CD14-positive monocyte (primary cell): ENCODE data around the gene SLC5A12. TPM values are rescaled to one million over a fixed set of nuclear protein-coding genes. Genes with fewer than 3 reads are reported as not detected.

Experiments used
- DNase-seq, 3 donors: peaks; one replicate each; pipeline ENCODE4 v3.0.0-alpha.2; 2011 to 2022
- H2AFZ ChIP-seq: 2 replicates; pipeline ENCODE4 v1.6.0; 2012; ENCODE audit warnings: mild to moderate bottlenecking, low read depth, low read length, inconsistent platforms; ENCODE audit not compliant: insufficient read depth, poor library complexity, severe bottlenecking
- H3K27ac ChIP-seq, 2 donors: 1 replicate in 1 of 2; 2 replicates in 1 of 2; pipeline ENCODE4 v1.5.1; 2012 to 2013; ENCODE audit warnings: low read length in 2 of 2, control low read depth in 1 of 2, inconsistent platforms in 1 of 2, low read depth in 1 of 2, mild to moderate bottlenecking in 1 of 2
- H3K27me3 ChIP-seq, 2 donors: one replicate each; pipeline versions ENCODE4 v1.6.0 to v1.6.1; 2011 to 2013; ENCODE audit warnings: low read length in 2 of 2; ENCODE audit not compliant: control insufficient read depth in 2 of 2, insufficient read depth in 2 of 2
- H3K36me3 ChIP-seq, 2 donors: replicated peaks in 1 of 2; 1 replicate in 1 of 2; 2 replicates in 1 of 2; pipeline versions ENCODE4 v1.5.1 to v1.6.1; 2012 to 2013; ENCODE audit warnings: low read length in 2 of 2, control low read depth in 1 of 2, inconsistent platforms in 1 of 2, mild to moderate bottlenecking in 1 of 2; ENCODE audit not compliant: insufficient read depth in 2 of 2, control insufficient read depth in 1 of 2
- H3K4me1 ChIP-seq, 2 donors: 1 replicate in 1 of 2; 2 replicates in 1 of 2; pipeline versions ENCODE4 v1.5.1 to v1.6.1; 2012 to 2013; ENCODE audit warnings: low read length in 2 of 2, control low read depth in 1 of 2, inconsistent platforms in 1 of 2, mild to moderate bottlenecking in 1 of 2, moderate library complexity in 1 of 2; ENCODE audit not compliant: insufficient read depth in 2 of 2, control insufficient read depth in 1 of 2
- H3K4me2 ChIP-seq: replicated peaks from 2 replicates; pipeline ENCODE3; 2012; ENCODE audit warnings: low read length, moderate library complexity, mild to moderate bottlenecking; ENCODE audit not compliant: poor library complexity, severe bottlenecking; ENCODE audit errors: extremely low read depth
- H3K4me3 ChIP-seq, 3 experiments: fragments of 200-600 bp in 1 of 3; sonication (generic) in 1 of 3; replicated peaks in 1 of 3; 1 replicate in 2 of 3; 2 replicates in 1 of 3; pipeline ENCODE4 v1.5.1; 2011 to 2013; ENCODE audit warnings: low read length in 3 of 3, mild to moderate bottlenecking in 3 of 3, control low read depth in 2 of 3, low read depth in 2 of 3, inconsistent platforms in 1 of 3, moderate library complexity in 1 of 3
- H3K79me2 ChIP-seq: 2 replicates; pipeline ENCODE4 v1.6.0; 2012; ENCODE audit warnings: mild to moderate bottlenecking, control low read depth, inconsistent platforms, low read length, moderate library complexity; ENCODE audit not compliant: insufficient read depth
- H3K9ac ChIP-seq: 2 replicates; pipeline ENCODE4 v1.6.0; 2017; ENCODE audit warnings: low read length, mild to moderate bottlenecking; ENCODE audit not compliant: insufficient read depth, poor library complexity, severe bottlenecking
- H3K9me3 ChIP-seq, 2 donors: replicated peaks in 1 of 2; 1 replicate in 1 of 2; 2 replicates in 1 of 2; pipeline versions ENCODE4 v1.5.1 to v1.6.1; 2012 to 2013; ENCODE audit warnings: low read length in 2 of 2, control low read depth in 1 of 2; ENCODE audit not compliant: control insufficient read depth in 1 of 2, insufficient read depth in 1 of 2
- H4K20me1 ChIP-seq: 2 replicates; pipeline ENCODE4 v1.6.0; 2012; ENCODE audit warnings: mild to moderate bottlenecking, low read length, control low read depth, moderate library complexity; ENCODE audit not compliant: insufficient read depth
- H3K27ac Mint-ChIP-seq, 7 donors: one replicate each; pipeline ENCODE4 v1.8.0; 2020; ENCODE audit warnings: mild to moderate bottlenecking in 7 of 7, mixed read lengths in 7 of 7, moderate library complexity in 6 of 7, inconsistent platforms in 2 of 7
- H3K27me3 Mint-ChIP-seq, 3 donors: one replicate each; pipeline ENCODE4 v1.8.0; 2021 to 2022; ENCODE audit warnings: low read depth in 3 of 3, mild to moderate bottlenecking in 3 of 3, mixed read lengths in 3 of 3, moderate library complexity in 3 of 3, inconsistent platforms in 1 of 3
- H3K36me3 Mint-ChIP-seq, 2 donors: one replicate each; pipeline ENCODE4 v1.8.0; 2020; ENCODE audit warnings: mixed read lengths in 2 of 2, inconsistent platforms in 1 of 2, mild to moderate bottlenecking in 1 of 2
- H3K4me1 Mint-ChIP-seq: one replicate; pipeline ENCODE4 v1.8.0; 2020; ENCODE audit warnings: mild to moderate bottlenecking, mixed read lengths
- H3K4me3 Mint-ChIP-seq, 2 donors: one replicate each; pipeline ENCODE4 v1.8.0; 2020; ENCODE audit warnings: mild to moderate bottlenecking in 2 of 2, mixed read lengths in 2 of 2, moderate library complexity in 1 of 2
- H3K9me3 Mint-ChIP-seq, 7 donors: one replicate each; pipeline ENCODE4 v1.8.0; 2020 to 2022; ENCODE audit warnings: mixed read lengths in 7 of 7, mild to moderate bottlenecking in 6 of 7, moderate library complexity in 6 of 7, inconsistent platforms in 2 of 7
- CTCF ChIP-seq: fragments of 200-600 bp; IDR thresholded peaks from one replicate; pipeline ENCODE4 v1.8.0; 2022; ENCODE audit warnings: antibody characterized with exemption, mild to moderate bottlenecking
- WGBS: methylation state at CpG from one replicate; pipeline ENCODE4 v1.1.5; 2013; ENCODE audit warnings: missing lambda C conversion rate; ENCODE audit not compliant: insufficient coverage; 5-methylcytosine and 5-hydroxymethylcytosine counted together
- intact Hi-C, 2 donors: fragments of 100-400 bp; cut with micrococcal nuclease; formaldehyde crosslinking; loops; one replicate each; pipeline versions ENCODE4 v1.15.0 to v1.15.1; 2023
- polyA plus RNA-seq, 3 donors: library from polyadenylated mRNA; depleted of rRNA in 1 of 3; unstranded in 2 of 3; stranded (reverse) in 1 of 3; fragments of 300-500 nt in 2 of 3; fragments of >200 nt in 1 of 3; fragmentation: Illumina TruSeq in 2 of 3; gene quantifications; 1 replicate in 2 of 3; 2 replicates in 1 of 3; pipeline ENCODE4 v1.2.3, GENCODE V29; 2012 to 2021

SLC5A12 gene
- polyA plus RNA-seq, 3 donors: not detected

DNA sequence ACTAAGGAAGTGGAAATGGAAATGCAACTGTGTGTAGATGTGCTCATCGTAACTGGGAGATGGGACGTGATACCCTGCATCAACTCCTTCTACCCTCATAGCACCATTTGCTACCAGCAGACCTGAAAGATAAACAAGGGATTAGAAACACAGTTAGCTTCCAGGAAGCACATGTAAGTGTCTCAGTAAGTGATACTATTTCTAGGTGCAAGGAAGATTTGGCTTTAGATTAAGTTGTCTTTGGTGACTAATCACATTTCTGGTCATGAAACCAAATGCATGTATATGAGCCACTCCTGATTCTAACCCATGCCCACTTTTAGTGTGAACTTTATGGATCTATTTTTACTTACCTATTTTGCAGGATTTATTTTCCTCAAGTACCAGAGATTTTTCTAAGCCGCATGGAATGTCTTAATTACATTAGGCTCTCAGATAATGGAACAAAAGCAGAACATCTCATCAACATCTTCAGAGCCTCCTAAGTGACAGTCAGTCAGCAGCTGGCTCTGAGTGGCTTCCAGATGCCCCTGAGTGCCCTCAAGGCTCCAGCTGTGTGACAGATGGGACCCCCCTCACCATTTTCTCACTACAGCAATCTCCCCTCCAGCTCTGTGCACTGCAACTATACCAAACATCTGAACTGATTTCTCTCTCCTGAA is 21.2 kb downstream of the SLC5A12 start:
- Histone ChIP-seq H3K36me3 (no peaks in the 10 kb centered on the region), H3K27me3 (no peaks in the 10 kb centered on the region), H3K9me3 (no peaks in the 10 kb centered on the region), H3K4me3 (no peak overlapping the region), H3K9ac (no peak overlapping the region), H3K4me1 (no peaks in the 10 kb centered on the region), H3K79me2 (no peaks in the 10 kb centered on the region), H3K4me2 (no peak overlapping the region), H3K27ac (no peak overlapping the region), H2AFZ (no peak overlapping the region), H4K20me1 (no peaks in the 10 kb centered on the region)
- DNase-seq: no peak
- H3K4me3 Mint-ChIP-seq: no peak overlapping the region
- TF ChIP-seq CTCF: no peak
- H3K27ac Mint-ChIP-seq: no peak overlapping the region
- H3K9me3 Mint-ChIP-seq: peaks cover 0 to 4% (median 0%) of the 10 kb centered on the region in 7 donors
- H3K36me3 Mint-ChIP-seq: no peaks in the 10 kb centered on the region
- intact Hi-C loops: no loop called here
- no CpG with 5 or more reads among the region's 3 CpGs for whole genome bisulfite sequencing
- H3K4me1 Mint-ChIP-seq: no peaks in the 10 kb centered on the region
- no peaks in the 10 kb centered on the region for H3K27me3 Mint-ChIP-seq

GRCh38 chr11:26698224-26698623 is 23.6 kb downstream of the SLC5A12 start:
- Mint-ChIP-seq H3K27me3 (no peaks in the 10 kb centered on the region), H3K4me3 (no peak overlapping the region), H3K4me1 (no peaks in the 10 kb centered on the region), H3K27ac (no peak overlapping the region), H3K36me3 (no peaks in the 10 kb centered on the region), H3K9me3 (peaks cover 0 to 4% (median 0%) of the 10 kb centered on the region in 7 donors)
- H4K20me1 ChIP-seq: no peaks in the 10 kb centered on the region
- H3K9me3 ChIP-seq: no peaks in the 10 kb centered on the region
- no peak overlapping the region for H3K9ac ChIP-seq
- no peaks in the 10 kb centered on the region for H3K36me3 ChIP-seq
- H3K4me1 ChIP-seq: no peaks in the 10 kb centered on the region
- no peak overlapping the region for H3K4me2 ChIP-seq
- H3K79me2 ChIP-seq: no peaks in the 10 kb centered on the region
- no peak overlapping the region for H3K4me3 ChIP-seq
- DNase-seq: no peak
- no peak overlapping the region for H2AFZ ChIP-seq
- H3K27ac ChIP-seq: no peak overlapping the region
- H3K27me3 ChIP-seq: no peaks in the 10 kb centered on the region
- WGBS: no CpG with 5 or more reads among the region's 2 CpGs
- TF ChIP-seq CTCF: no peak
- intact Hi-C loops: no loop called here
